Neutrophil (primary cell): ENCODE measurements around the gene BTG3.
A peak's percentile ranks its signal among the peaks of the same experiment; 100 is the strongest.

Experiments
- H3K27ac ChIP-seq: fragments of 200-600 bp; sonication (generic); 2 replicates; pipeline ENCODE4 v1.5.1; 2016; ENCODE audit warnings: mild to moderate bottlenecking, moderate library complexity
- H3K27me3 ChIP-seq: fragments of 200-600 bp; sonication (generic); 2 replicates; pipeline ENCODE4 v1.6.0; 2016; ENCODE audit warnings: mild to moderate bottlenecking
- H3K36me3 ChIP-seq: fragments of 200-600 bp; sonication (generic); 2 replicates; pipeline ENCODE4 v1.5.1; 2017
- H3K4me1 ChIP-seq, 2 experiments: fragments of 200-600 bp in 1 of 2; sonication (generic) in 1 of 2; 1 replicate in 1 of 2; 2 replicates in 1 of 2; pipeline versions ENCODE4 v1.5.1 to v1.6.1; 2013 to 2016; ENCODE audit warnings: low read depth in 1 of 2, low read length in 1 of 2, mild to moderate bottlenecking in 1 of 2, moderate library complexity in 1 of 2; ENCODE audit not compliant: control insufficient read depth in 1 of 2, insufficient read depth in 1 of 2
- H3K4me3 ChIP-seq, 2 experiments: fragments of 200-600 bp in 1 of 2; sonication (generic) in 1 of 2; 1 replicate in 1 of 2; 2 replicates in 1 of 2; pipeline ENCODE4 v1.5.1; 2013 to 2016; ENCODE audit warnings: low read depth in 1 of 2, low read length in 1 of 2, mild to moderate bottlenecking in 1 of 2, moderate library complexity in 1 of 2
- H3K9me3 ChIP-seq: fragments of 200-600 bp; sonication (generic); 2 replicates; pipeline ENCODE4 v1.5.1; 2016
- TF ChIP-seq, protein P1 (sequence below): fragments of 200-600 bp; sonication (generic); IDR thresholded peaks from 2 replicates; pipeline ENCODE4 v1.5.1; 2016; ENCODE audit warnings: antibody characterized with exemption

The BTG3 gene, protein sequence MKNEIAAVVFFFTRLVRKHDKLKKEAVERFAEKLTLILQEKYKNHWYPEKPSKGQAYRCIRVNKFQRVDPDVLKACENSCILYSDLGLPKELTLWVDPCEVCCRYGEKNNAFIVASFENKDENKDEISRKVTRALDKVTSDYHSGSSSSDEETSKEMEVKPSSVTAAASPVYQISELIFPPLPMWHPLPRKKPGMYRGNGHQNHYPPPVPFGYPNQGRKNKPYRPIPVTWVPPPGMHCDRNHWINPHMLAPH

DNA sequence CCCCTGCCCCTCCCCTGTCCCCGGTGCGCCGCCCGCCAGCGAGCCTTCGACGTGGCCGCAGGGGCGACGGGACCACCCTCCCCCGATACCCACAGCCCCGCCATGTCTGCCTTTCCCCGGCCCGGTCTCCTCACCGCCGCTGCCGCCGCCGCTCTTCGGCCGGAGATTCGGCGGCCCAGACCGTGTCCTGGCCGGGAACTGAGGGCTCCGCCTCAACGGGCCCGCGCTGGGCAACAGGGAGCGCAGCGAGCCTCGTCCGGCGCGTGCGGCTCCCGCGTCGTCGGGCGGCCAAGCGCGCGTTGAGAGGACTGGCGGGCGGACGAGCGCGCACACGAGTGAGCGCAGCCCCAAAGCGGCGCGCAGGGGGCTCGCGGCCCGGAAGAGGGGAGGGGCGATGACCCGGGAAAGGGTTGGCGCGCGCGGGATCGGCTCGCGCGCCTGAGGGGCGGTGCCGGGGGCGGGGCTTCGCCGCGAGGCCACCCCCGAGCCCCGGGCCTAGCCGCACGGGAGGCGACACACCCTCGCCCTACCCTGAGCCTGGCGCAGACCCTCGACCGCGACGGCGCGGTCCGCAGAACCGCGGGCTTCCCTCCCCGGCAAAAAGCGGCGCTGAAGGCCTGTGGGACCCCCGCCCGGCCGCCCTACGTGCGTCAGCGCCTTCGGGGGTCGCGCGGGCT lies at the start of gene BTG3:
TSS of gene BTG3 (minus strand) at position 337 of the 677 bp plus-strand sequence. CDS start 3,757 bp downstream, outside the sequence.
- Histone ChIP-seq H3K9me3 (no peaks in the 10 kb centered on the region), H3K36me3 (no peaks in the 10 kb centered on the region), H3K4me1 (peaks cover 13 to 20% of the 10 kb centered on the region in 2 experiments), H3K27ac (no peak within 1 kb of the TSS), H3K27me3 (peaks cover 55% of the 10 kb centered on the region), H3K4me3 (peak within 1 kb of the TSS; percentile 52 to 61)
- TF ChIP-seq, protein P1, sequence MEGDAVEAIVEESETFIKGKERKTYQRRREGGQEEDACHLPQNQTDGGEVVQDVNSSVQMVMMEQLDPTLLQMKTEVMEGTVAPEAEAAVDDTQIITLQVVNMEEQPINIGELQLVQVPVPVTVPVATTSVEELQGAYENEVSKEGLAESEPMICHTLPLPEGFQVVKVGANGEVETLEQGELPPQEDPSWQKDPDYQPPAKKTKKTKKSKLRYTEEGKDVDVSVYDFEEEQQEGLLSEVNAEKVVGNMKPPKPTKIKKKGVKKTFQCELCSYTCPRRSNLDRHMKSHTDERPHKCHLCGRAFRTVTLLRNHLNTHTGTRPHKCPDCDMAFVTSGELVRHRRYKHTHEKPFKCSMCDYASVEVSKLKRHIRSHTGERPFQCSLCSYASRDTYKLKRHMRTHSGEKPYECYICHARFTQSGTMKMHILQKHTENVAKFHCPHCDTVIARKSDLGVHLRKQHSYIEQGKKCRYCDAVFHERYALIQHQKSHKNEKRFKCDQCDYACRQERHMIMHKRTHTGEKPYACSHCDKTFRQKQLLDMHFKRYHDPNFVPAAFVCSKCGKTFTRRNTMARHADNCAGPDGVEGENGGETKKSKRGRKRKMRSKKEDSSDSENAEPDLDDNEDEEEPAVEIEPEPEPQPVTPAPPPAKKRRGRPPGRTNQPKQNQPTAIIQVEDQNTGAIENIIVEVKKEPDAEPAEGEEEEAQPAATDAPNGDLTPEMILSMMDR, result no peak

DNA sequence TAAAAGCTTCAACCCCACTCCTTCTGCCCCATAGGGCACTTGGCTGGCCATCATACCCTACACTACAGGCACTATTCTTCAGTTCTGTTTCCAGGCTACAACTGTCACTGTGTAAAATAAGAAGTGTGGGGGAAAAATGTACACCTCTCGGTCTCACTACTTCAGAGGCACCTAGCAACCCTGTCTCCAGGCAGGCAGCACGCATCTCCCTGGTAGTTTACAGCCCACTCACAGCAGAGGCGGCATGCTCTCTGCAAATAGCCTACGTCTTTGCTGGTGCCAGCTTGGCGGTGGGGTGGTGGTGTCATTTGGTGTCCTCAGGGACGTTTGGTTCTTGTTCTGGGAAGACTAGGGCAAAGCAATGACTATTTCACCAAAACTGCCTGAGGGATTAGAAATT lies 48.2 kb upstream of the BTG3 start:
- H3K9me3 ChIP-seq, result no peaks in the 10 kb centered on the region
- H3K27me3 ChIP-seq, result no peaks in the 10 kb centered on the region
- H3K27ac ChIP-seq, result no peak overlapping the region
- TF ChIP-seq, protein P1, result no peak
- no peak overlapping the region for H3K4me3 ChIP-seq
- H3K36me3 ChIP-seq, result no peaks in the 10 kb centered on the region
- no peaks in the 10 kb centered on the region for H3K4me1 ChIP-seq

DNA sequence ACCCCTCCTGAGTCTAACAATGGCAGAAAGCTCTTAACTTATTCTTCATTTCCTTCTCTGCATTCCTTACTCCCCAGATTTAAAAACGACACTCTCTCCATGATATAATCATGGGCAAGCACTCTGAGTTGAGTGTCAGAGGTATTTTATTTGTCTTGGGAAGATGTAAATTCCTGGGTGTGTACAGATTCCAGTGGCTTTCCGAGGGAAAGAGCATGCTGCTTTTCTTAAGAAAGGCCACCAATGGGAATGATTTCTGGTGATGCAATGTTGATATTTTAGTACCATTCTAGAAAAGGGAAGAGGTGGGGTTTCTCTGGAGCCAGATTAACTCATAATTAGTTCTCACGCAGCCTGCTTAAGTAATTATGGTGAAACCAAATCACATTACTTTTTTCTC lies 47.8 kb upstream of the BTG3 start:
- Histone ChIP-seq H3K27ac (no peak overlapping the region), H3K27me3 (no peaks in the 10 kb centered on the region), H3K9me3 (no peaks in the 10 kb centered on the region), H3K36me3 (no peaks in the 10 kb centered on the region), H3K4me1 (no peaks in the 10 kb centered on the region), H3K4me3 (no peak overlapping the region)
- TF ChIP-seq, protein P1, result no peak

DNA sequence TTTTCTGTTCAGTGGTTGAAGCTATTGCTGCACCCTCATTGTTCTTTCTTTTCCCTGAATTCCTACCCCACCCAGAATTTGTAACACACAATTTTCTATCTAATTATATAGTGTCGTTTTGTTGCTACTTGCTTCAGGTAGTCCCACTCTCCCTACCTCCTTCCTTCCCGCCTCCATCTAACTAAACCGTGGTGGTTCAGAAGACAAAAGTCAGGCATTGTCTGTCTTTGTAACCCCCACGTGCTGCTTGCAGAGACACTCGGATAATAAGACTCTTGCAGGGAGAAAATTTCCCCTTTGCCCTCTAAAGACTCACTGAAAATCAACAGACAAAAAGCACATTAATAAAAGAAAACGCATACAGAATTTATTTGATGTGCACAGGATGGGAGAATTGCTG lies 46.2 kb upstream of the BTG3 start:
- TF ChIP-seq, protein P1, result no peak
- H3K27ac ChIP-seq, result no peak overlapping the region
- no peaks in the 10 kb centered on the region for H3K9me3 ChIP-seq
- no peaks in the 10 kb centered on the region for H3K4me1 ChIP-seq
- H3K27me3 ChIP-seq, result no peaks in the 10 kb centered on the region
- H3K4me3 ChIP-seq, result no peak overlapping the region
- H3K36me3 ChIP-seq, result no peaks in the 10 kb centered on the region

DNA sequence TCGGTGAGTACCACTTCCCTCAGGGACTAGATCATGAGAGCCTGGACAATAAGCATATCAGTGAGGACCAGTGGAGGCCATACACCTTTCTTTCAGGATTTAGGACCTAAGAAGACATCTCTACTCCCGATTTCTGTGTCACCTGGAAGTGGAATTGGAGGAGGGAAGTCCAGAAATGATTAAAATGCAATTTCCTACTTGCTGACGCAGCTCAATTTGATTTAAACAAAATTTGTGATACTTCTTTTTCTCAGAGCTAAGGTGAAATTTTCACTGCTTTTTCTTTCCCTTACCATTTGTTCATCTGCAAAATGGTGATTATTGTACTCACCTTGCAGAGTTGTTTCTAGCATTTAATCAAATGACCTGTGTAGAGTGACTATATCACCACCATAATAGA lies 38.8 kb upstream of the BTG3 start:
- Histone ChIP-seq H3K4me1 (no peaks in the 10 kb centered on the region), H3K27me3 (no peaks in the 10 kb centered on the region), H3K9me3 (no peaks in the 10 kb centered on the region), H3K36me3 (no peaks in the 10 kb centered on the region), H3K27ac (no peak overlapping the region), H3K4me3 (no peak overlapping the region)
- TF ChIP-seq, protein P1, result no peak
